GF-D8 (cell line): ENCODE results near the gene DOK3.

Experiments used
- DNase-seq: peaks from one replicate; lab custom pipeline; 2025; lab: John Stamatoyannopoulos, UW

DOK3 gene

DNA sequence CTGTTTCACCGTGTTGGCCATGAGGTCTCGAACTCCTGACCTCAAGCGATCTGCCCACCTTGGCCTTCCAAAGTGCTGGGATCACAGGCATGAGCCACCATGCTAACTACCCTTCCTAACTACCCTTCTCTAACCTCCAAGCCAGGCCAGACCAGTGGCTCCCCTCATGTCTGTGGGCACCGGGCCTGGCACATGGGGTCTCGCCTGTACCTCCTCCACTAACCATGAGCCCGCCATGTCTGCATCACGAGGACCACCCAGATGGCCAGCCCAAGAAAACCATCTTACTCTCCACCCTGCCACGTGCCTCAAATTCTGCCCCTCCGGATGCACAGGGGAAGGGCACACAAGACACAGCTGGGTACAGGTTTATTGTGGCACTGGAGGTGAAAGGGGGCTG lies 26.6 kb downstream of the DOK3 start:
- DNase-seq = no peak

DNA sequence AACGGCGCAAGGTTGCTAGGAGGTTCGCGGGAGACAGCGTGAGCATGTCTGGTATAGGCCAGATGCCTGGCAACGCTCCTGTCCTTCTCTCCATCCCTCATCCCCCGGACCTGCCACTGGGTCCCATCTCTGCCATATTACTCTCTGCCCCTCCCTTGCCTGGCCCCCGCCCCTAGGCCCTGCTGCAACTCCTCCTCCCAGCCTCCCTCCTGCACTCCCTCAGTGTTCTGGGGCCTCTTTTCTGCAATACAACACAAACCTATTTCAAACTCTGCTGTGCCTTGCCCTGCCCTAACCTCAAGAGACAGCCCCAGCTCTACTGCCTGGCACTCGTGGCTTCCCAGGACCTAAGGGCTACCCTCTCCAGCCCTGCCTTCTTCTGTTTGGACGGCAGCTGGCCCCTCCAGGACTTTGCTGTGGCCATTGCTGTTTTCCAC lies 27.2 kb downstream of the DOK3 start:
- DNase-seq = no peak

DNA sequence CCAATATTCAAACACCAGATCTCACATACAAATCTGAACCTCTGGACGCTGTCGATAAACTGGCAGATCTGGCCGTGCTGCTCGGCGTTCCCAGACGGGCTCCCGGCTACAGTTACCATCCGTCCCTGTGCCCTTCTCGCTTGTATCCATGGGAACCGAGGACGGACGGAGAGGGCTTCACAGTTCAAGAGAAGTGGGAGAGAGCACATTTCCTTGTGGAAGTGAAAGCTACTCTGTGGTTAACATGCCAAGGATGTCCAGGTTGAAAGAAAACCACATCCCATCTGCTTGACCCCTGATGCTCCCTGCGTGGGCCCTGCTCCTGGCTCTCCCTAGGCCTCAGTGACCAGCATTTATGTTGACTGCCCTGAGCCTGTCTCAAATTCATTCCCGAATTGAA lies 29.9 kb downstream of the DOK3 start:
- no peak for DNase-seq

DNA sequence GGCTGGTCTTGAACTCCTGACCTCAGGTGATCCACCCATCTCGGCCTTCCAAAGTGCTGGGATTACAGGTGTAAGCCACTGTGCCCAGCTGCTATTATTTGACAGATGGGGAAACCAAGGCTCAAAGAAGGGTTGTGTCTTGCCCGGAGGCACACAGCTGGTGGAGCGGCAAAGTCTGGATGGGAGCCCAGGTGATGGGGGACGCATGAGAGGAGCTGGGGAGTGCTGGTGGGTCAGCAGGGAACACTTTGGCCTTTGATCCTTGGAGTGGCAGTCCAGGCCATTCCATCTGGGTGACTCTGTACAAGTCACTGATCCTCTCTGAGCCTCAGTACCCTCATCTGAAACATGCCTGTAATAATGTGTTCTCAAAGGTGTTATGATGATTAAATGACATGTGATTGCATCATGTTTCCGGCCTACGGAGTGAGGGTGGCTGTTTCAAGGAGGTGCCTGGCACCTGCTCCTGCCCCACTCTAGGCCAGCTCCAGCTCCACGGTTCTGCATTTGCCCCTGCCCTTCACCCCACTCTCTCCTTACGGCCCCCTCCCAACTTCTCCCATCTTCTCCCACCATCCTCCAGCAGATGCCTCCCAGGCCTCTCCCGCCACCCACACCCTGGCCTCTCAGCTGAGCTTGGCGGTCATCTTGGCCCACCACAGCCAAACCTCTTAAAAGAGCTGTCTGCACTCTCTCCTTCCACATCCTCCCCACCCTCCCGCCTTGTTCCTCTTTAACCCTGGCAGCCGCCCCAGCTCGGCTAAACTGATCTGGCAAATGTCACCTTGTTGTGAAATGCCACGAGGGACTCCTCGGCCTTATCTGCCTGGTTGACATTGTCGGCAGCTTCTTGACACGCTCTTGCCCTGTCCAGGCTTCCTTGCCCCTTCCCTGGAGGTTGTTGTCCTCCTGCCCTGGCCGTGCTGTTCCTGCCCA lies 30.6 kb downstream of the DOK3 start:
- peak; percentile 86 for DNase-seq

DNA sequence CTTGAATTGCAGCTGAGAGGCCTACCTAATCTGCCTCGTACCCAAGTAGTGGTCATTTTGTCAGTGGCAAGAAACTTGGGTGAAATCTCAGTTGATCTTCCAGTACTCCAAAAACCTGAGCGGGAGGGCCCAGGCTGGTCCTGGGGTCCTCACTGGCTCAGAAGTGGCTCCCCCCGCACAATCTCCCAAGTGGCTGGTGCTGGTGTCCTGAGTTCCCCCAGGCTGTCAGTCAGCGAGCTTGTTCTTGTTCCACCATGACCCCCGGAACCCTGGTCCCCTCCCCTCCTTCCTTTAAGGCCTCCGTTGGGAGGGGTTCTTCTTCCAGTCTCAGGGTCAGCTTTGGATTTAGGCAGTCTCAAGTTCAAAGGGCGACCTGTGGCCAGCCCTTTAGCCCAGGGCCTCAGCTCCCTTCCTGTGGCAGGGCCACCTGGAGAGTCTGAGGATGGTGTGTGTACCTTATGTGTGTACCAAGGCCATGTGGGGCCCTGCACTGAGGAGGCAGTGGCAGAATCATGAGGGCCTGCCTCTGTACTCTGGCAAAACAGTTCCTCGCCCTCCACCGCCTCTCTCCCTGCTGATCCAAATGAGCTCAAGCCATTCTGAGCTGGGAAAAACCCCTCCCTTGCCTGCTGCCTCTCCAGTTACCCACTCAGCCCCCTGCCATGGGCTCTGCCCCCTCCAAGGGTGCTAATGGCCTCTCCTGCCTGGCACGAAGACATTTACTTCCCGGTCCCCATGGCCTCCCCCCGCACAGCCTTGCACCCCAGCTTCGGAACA lies 31.7 kb downstream of the DOK3 start:
- no peak for DNase-seq

DNA sequence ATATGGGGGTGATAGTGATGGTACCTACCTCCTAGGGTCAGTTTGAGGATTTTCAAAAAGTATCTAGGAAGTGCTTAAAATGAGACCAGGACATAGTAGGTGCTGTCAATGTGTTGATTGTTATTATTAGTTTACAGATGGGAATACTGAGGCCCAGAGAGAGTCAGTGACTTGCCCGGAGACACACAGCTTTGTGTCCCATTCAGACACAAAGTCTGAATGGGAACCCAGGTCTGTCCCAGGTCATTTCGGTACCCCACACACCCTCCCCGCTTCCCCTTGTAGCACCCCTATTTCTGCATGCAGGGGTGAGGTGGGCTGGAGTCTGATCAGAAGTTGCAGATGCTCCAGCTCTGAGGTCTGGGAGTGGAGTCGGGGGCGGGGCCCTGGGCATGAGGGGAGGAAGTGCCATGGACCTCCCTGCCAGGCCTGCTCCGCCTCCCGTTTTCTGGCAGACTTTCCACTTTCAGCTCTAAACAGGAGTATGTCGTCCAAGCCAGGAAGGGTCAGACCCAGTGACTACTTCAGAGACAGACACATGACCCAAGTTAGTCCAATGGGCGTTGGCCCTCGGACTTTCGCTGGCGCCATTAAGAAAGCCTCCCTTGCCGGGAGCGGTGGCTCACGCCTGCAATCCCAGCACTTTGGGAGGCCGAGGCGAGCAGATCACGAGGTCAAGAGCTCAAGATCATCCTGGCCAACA lies 32.9 kb downstream of the DOK3 start:
- no peak for DNase-seq

DNA sequence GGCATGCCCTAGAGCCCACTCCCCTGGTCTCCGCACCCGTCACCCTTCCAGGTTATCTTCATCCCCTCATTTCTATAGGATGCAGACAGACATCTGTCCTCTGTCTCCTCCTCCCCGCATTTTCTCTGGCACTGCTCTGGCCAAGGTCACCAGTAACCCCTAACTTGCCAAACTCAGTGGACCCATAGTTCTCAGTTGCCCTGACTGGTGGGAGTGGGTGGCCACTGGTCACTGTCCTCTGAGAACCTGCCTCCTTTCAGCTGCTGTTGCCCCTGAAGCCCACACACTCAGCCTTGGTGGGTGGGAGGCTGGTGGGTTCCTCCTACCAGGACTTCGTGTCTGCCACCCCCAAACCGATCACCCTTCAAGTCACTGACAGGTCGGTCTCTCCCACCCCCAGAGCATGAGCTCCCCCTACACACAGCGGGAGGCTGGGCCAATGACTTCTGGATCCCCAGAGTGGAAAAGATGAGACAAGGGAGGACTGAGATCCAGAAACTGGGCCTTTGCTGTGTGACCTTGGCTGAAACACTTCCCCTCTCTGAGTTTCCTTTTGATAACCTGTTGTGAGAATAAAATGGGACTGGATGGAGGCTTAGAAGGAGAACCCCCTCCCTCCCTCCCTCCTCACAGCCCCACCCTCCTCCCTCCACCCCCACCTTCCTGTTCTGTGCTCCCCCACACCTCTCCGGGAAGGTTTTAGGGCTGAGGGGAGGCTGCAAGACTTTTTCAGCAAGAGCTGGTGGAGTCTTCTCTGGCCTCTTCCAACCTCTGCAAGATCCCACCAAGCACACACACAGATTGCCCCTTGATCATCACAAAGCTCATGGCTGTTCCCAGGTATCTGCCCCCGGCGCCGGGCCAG lies 33.8 kb downstream of the DOK3 start:
- DNase-seq = no peak

DNA sequence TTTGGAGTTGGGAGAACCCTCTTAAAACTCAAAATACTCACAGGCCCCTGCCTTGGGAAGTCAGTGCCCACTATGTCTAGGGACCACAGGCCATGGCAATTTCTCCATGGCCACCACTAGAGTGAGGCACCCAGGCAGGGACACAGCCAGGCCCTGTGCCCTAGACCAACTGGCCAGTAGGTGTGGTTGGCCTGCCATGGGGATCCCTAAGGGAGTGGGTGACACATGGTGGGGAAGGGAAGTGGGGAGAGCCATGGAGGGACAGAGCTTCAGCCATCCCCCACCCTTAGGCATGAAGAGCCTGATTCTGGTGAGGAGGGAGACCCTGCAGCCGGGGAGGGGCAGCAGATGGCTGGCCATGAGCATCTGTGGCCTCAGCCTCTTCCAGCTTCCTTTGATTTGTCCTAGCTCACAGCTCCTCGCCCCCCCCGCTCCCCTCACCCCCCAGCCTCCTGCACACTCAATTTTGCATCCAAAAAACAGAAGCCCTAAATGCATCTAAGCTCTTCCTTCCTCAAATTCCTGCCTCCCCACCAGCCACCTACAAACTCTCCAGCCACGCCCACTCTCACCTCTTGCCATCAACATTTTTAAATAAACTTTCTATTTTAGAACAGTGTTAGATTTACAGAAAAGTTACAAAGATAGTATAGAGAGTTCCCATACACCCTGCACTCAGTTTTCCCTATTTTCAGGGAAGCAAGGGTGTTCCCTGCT lies 34.6 kb downstream of the DOK3 start:
- DNase-seq = no peak

DNA sequence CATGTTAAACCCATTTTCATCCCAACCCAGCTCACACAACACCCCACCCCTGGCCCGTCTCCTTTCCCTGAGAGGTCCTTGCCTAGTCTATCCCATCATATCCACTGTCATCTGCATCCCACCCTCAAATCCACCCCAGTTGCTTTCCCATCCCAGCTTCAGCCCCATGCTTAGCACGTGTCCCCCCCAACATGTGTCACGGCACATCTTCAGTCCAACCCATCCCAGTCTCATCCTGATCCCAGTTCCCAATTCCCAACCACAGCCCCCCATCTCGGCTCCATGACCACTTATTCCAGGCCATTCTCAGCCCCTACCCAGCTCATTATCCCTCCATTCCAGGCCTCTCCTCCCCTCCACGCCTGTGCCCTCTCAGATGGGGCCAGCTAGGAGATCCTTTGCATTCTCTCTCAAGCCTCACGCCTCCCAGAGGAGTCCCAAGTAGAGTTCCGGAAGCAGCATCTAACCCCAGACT lies 35.6 kb downstream of the DOK3 start:
- DNase-seq = no peak

DNA sequence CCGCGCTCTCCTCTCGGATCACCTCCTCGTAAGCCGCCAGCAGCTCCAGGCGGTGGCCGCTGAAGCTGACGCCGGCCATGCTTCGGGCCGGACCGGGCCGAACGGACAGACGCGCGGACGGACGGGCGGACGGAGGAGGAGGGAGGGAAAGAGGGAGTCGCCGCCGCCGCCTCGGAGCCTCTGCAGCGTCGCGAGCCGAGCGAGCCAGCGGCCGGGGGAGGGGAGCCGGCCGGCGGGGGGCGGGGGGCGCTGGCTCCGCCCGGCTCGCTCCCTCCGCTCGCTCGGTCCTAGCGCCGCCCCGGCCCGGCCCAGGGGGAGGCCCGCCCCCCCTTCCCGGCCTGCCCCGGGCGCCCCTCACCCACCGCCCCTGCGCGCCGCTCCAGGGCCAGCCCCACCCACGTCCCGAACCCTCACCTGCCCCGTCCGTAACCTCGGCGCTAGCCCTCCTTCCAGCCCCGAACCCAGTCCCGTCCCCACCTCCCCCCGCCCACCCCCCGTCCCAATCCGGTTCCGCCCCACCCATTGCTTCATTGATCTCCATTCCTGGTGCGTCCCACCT lies 36.1 kb downstream of the DOK3 start, which contains the start of gene DBN1:
Gene DBN1 (minus strand): TSS at position 192 of the 559 bp plus-strand sequence. CDS start 113 bp downstream, at position 79.
- no peak for DNase-seq

DNA sequence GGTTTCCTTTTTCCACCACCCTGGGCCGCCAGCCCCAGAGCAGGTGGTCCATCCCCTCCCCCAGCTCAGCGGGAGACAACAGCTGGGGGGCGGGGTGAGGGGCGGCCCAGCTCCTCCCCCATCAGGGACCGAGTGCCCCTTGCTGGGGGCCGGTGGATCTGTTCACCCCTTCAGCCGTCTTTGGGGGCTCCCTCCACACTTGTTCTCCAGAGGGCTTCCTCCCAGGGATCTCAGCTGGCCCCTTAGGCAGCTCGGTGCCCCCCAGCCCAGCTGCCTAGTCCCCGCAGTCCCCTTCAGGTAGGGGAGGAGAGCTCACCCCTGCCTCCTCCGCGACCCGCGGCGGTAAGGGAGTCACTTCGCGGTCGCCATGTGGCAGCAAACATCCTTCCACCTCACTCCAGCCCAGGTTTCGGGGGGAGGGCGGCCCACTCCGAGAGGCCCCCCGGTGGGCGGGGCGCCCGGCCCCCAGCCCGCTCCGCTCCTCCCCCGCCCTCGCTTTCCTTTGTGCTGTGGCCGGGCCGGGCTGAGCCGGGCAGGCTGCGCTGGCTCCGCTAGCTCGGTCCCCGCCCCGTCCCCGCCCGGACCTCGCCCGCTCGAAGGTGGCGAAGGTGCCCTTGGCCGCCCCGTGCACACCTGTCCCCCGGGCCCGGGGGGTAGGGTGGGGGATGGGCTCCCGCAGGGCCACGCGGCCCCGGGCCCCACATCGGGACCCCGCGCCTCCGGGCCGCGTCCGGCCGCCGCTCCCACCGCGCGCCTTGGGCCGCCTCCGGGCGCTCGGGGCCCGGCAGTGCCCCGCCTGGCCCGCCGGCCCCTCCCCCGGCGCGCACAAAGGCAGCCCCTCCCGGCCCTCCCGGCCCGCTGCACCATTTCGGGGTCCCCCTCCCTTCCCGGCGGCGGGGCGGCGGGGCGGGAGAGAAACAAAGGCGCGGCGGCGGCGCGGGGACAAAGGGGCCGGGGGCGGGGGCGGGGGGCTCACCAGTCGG lies 36.9 kb downstream of the DOK3 start:
- no peak for DNase-seq

DNA sequence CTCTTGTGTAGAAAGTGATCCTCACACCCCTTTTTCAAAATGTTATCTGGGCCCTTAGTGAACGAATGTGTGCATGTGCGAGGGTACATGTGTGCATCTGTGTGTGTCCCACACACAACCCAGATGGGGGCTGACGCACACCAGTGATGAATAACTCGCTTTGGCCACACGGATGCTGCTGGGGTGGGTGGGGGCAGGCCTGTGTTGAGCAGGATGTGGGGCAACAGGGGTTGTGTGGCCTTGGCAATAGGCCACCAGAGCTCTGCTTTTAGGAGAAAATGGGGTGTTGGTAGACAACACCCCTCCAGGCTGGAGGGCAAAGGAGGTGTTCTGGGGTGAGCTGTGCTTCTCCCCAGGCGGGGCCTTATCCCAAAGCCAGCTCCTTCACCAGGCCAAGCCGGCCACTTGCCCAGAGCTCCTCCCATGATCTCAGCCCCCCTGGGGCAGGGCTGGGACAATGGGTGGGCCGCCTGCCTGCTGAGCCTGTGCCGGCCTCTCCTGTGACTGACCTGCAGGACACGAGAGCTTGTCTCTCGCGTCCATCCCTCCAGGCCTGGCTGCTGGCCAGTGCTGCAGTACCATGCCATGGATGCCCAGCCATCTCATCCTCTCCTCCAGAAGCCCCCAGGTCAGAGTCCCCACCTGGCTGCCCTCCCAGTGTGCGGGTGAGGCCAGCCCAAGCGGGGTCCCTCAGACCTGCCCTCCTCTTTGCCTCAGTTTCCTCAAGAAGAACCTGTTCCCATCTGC lies 37.8 kb downstream of the DOK3 start:
- no peak for DNase-seq

DNA sequence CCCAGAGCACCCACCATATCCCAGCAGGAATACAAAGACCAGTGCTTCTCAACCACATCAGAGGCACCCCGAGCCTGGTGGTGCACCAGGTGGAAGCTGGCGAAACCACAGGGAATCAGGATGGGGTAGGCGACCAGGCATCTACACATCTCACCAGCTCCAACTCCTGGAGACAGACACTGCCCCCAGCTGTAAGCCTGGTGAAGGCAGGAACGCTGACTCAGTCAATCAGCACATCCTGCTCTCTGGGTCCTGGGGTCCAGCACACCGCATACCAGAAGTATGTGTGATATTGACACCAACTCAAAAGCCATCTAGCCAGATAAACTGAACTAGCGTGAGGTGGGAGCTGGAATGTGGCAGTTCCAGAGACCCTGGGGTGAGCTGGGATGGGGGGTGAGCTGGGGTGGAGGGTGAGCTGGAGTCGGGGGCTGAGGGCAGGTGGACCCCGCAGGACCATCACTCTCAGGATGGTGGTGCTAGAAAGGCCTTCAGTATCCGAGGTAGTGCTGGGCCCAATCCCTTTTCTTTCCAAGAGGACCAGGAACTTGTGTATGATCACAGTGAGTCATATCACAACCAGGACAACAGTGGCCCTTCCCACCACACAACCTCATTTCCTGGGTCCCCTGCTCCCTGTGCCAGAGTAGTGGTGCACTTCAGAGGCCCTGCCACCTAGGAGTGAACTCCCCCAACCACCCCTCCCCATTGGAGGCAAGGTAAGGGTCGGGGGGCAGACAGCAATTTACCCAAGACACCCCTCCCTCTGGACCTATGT lies 38.7 kb downstream of the DOK3 start:
- no peak for DNase-seq

DNA sequence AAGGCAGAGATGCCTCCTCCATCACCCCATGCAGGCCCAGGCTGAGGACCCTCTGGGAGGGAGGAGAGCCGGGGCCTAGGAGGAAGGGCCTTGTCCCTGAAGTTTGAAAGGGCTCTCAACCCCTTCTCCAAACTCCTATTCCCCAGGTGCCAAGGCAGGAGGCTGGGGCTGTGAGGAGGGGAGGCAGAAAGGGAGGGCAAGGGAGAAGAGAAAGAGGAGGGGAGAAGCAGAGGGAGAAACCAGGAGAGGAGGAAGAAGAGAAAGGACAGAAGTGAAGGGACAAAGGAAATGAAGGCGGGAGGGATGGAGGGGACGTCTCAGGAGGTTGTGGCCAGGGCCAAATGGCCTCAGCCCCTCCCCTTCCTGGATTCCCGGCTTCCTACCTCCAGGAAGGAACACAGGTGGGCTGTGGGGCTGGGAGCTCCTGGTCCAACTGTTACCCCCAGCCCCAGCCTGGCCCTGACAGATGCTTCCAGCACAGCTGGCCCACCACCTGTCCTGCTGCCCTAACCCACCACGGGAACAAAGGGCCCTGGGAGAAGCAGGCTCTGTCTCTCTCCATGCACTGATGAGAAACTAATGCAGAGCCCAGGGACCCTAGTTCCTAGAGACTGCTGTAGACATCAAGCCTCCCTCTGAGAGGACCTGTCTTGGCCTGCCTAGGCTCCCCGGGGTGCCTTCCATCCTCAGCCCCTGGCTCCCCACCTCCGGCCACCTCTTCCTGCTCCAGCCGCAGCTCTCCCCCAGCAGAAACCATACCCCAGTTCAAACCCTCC lies 39.7 kb downstream of the DOK3 start:
- no peak for DNase-seq

DNA sequence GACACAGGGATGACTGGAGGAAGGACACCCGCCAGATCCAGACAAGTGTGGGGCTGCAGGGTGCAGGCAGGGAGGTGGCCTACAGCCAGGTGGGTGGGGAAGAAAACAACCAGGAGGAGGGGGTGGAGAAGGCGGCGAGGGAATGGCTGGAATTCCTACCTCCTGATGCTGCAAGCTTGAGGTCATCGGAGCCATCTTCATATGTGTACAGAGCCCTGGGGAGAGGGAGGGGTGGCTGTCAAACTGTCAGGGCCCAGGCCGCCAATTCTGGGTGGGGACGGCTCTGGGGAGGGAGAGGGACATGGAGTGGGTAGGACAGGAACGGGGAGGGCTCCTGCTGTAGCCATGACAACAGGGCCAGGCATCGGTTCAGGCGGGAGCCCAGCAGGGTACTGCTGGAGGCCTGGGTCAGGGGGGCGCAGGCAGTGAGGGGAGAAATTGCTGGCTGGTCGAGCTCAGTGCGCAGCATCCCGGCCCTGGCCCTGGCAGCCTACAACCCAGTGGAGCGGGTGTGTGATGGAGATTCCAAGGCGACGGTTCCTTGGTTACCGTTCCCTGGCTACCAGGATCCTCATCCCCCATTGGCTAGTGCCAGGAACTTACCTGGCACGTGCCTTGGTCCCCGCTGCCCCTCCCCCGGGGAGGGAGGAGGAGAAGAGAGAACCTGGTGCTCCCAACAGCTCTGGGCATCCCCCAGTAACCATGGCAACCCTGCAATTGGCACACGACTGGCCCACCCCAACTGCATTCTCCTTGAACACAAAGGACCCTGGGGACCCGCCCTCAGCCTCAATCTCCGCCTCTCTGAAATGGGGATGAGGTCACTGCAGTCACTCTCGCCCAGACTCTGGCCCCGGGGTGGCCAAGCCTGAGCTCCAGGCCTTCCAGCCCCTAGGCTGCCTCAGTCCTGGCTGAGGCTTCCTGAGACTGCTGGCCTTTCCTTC lies 40.7 kb downstream of the DOK3 start:
- no peak for DNase-seq

DNA sequence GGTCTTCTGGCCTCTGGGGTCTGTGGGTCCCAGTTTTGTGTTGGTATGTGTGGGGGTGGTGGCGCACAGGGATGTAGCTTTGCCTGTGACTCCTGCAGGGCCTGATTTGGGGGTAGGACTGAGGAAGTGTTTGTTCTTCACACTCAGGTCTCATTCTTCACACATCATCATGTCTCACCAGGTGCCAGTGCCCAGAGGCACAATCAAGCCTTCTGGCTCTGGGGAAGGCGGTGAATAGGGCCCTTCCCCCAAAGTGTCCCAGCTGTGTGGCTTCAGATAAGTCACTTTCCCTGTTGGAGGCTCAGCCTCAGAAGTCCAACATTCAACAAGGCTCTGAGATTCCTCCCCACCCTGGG lies 41.3 kb downstream of the DOK3 start:
- DNase-seq = no peak
